Measurements from ENCODE around the gene HECW1. TPM values are rescaled to one million over a fixed set of nuclear protein-coding genes. Genes with fewer than 3 reads are reported as not detected.

Gene HECW1
- polyA plus RNA-seq, 2 of the 4 experiments (the other 2 are of a cell fraction): 11.3 TPM

DNA sequence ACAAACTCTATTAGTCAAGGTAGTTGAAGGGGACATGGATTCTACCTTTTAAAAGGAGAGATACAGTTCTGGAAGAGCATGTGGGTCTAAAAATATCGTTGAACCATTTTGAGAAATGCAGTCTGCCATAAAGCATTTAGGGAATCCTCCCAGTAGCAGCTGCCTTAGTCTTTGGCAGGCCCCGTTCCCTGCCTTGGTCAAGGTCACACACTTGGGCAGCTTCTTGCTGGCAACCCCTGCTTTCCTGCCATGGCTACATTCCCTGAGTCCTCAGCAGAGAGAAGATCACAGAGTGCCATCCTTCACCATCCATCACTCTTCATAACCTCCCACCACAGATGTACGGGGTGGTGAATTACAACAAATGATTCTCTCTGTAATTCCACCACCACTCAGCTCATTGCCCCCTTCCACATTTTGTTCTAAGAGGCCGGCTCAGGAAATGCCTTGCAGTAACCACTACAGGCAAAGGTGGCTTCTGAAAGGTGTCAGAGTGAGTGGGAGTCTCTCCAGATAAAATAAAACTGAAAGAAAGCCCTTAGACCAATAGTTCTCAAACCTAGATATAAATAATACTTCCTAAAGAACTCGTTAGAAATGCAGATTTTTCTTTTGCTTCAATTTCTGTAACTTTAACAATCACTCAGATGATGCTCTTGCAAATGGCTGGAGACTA lies 349.0 kb downstream of the HECW1 start:
- WGBS (ENCODE audit: missing lambda C conversion rate): 76% methylated on average over 5 of the region's 5 CpGs
- Histone ChIP-seq H3K4me2 (no peak overlapping the region), H3K4me1 (no peaks in the 10 kb centered on the region), H3K9me3 (no peaks in the 10 kb centered on the region), H3K4me3 (no peak overlapping the region), H3K27ac (no peak overlapping the region)
- ATAC-seq: no peak
- ChIA-PET CTCF (interaction anchor here (0.7 to 2.4 kb wide), 4 partner anchors 8 to 121 kb away, joined by 3 to 12 read pairs (median 3); partner anchors contain the start of gene STK17A), POLR2A (no interaction called here)
- no peak for TF ChIP-seq PHF8 (IDR thresholded peaks at IDR 0.05; ENCODE audit: borderline replicate concordance, low read depth)
- no peak for TF ChIP-seq CBX8 (IDR thresholded peaks at IDR 0.05)
- no peak for TF ChIP-seq FOSB (CRISPR knock-in tag; IDR thresholded peaks at IDR 0.05)
- TF ChIP-seq HOXB5 (CRISPR knock-in tag; IDR thresholded peaks at IDR 0.05): no peak
- no peak for TF ChIP-seq EP300 (IDR thresholded peaks at IDR 0.05)
- TF ChIP-seq CBX2 (IDR thresholded peaks at IDR 0.05; ENCODE audit: borderline replicate concordance, low read depth): no peak
- no peak for TF ChIP-seq BCL3 (IDR thresholded peaks at IDR 0.05)
- no peak for TF ChIP-seq ZNF302 (CRISPR knock-in tag; IDR thresholded peaks at IDR 0.05)
- TF ChIP-seq SREBF2 (IDR thresholded peaks at IDR 0.05): no peak
- TF ChIP-seq EHF (CRISPR knock-in tag; IDR thresholded peaks at IDR 0.05): no peak
- TF ChIP-seq FOXS1 (CRISPR knock-in tag; IDR thresholded peaks at IDR 0.05): no peak
- no peak for DNase-seq (ENCODE audit: low read depth in 1 of 2, low spot score in 1 of 2)
- no peak for FAIRE-seq

GRCh38 chr7:43462836-43463235 lies 350.4 kb downstream of the HECW1 start:
- no peaks in the 10 kb centered on the region for H3K9me3 ChIP-seq
- POLR2A ChIA-PET: no interaction called here
- H3K4me2 ChIP-seq: no peak overlapping the region
- H3K4me1 ChIP-seq: no peaks in the 10 kb centered on the region
- WGBS (ENCODE audit: missing lambda C conversion rate): 53% methylated on average over 1 of the region's 1 CpG
- FAIRE-seq: no peak
- no peak overlapping the region for H3K27ac ChIP-seq
- DNase-seq (ENCODE audit: low read depth in 1 of 2, low spot score in 1 of 2): no peak
- TF ChIP-seq POLR2AphosphoS2 (conservative IDR thresholded peaks at IDR 0.05; ENCODE audit: low read length) (no peak), KDM5A (IDR thresholded peaks at IDR 0.05) (no peak), ZC3H11A (IDR thresholded peaks at IDR 0.05) (no peak), BCL3 (IDR thresholded peaks at IDR 0.05) (no peak), RFX5 (IDR thresholded peaks at IDR 0.05) (no peak), FOXS1 (CRISPR knock-in tag; IDR thresholded peaks at IDR 0.05) (no peak), REST (IDR thresholded peaks at IDR 0.05) (no peak), SREBF2 (IDR thresholded peaks at IDR 0.05) (no peak), FOSL2 (IDR thresholded peaks at IDR 0.05) (no peak), FOSL2 (CRISPR knock-in tag; IDR thresholded peaks at IDR 0.05) (no peak)
- ATAC-seq: no peak
- CTCF ChIA-PET: interaction anchor here (2.4 to 2.8 kb wide), 2 partner anchors 9 to 23 kb away, joined by 10 to 12 read pairs; no protein-coding TSS in a partner anchor
- H3K4me3 ChIP-seq: no peak overlapping the region
